Measurements from ENCODE around the gene AFTPH.
A peak's percentile ranks its signal among the peaks of the same experiment; 100 is the strongest.

Gene AFTPH

GRCh38 chr2:64582774-64583340 lies 58.7 kb downstream of the AFTPH start:
- Histone ChIP-seq H3K36me3 (ENCODE audit: control insufficient read depth in 2 of 2, insufficient read depth in 2 of 2, low read length in 2 of 2) (peaks cover 27 to 31% of the 10 kb centered on the region in 2 donors), H3K4me3 (ENCODE audit: low read length in 2 of 2) (no peak overlapping the region), H3K27me3 (ENCODE audit: control insufficient read depth in 2 of 2, insufficient read depth in 2 of 2, low read length in 2 of 2) (no peaks in the 10 kb centered on the region), H3K27ac (ENCODE audit: low read depth in 2 of 2, low read length in 2 of 2) (no peak overlapping the region), H3K4me1 (ENCODE audit: control insufficient read depth in 2 of 2, insufficient read depth in 2 of 2, low read length in 2 of 2) (peaks cover 0 to 2% of the 10 kb centered on the region in 2 donors), H3K9me3 (ENCODE audit: control insufficient read depth in 2 of 2, low read length in 2 of 2) (no peaks in the 10 kb centered on the region), H3K9ac (ENCODE audit: low read depth in 1 of 2, low read length in 2 of 2) (no peak overlapping the region)

- Histone ChIP-seq H3K9me3 (ENCODE audit: control insufficient read depth in 2 of 2, low read length in 2 of 2) (no peaks in the 10 kb centered on the region), H3K4me1 (ENCODE audit: control insufficient read depth in 2 of 2, insufficient read depth in 2 of 2, low read length in 2 of 2) (peaks cover 0 to 2% of the 10 kb centered on the region in 2 donors), H3K9ac (ENCODE audit: low read depth in 1 of 2, low read length in 2 of 2) (no peak overlapping the region), H3K27ac (ENCODE audit: low read depth in 2 of 2, low read length in 2 of 2) (no peak overlapping the region), H3K4me3 (ENCODE audit: low read length in 2 of 2) (no peak overlapping the region), H3K36me3 (ENCODE audit: control insufficient read depth in 2 of 2, insufficient read depth in 2 of 2, low read length in 2 of 2) (peaks cover 22 to 38% of the 10 kb centered on the region in 2 donors), H3K27me3 (ENCODE audit: control insufficient read depth in 2 of 2, insufficient read depth in 2 of 2, low read length in 2 of 2) (no peaks in the 10 kb centered on the region)
Observed at GRCh38 chr2:64586054-64586453, 61.9 kb downstream of the AFTPH start.

- H3K36me3 ChIP-seq (ENCODE audit: control insufficient read depth in 2 of 2, insufficient read depth in 2 of 2, low read length in 2 of 2) = peaks cover 27 to 41% of the 10 kb centered on the region in 2 donors
- H3K27ac ChIP-seq (ENCODE audit: low read depth in 2 of 2, low read length in 2 of 2) = no peak overlapping the region
- no peaks in the 10 kb centered on the region for H3K27me3 ChIP-seq (ENCODE audit: control insufficient read depth in 2 of 2, insufficient read depth in 2 of 2, low read length in 2 of 2)
- H3K9ac ChIP-seq (ENCODE audit: low read depth in 1 of 2, low read length in 2 of 2) = no peak overlapping the region
- H3K9me3 ChIP-seq (ENCODE audit: control insufficient read depth in 2 of 2, low read length in 2 of 2) = no peaks in the 10 kb centered on the region
- H3K4me1 ChIP-seq (ENCODE audit: control insufficient read depth in 2 of 2, insufficient read depth in 2 of 2, low read length in 2 of 2) = peaks cover 0 to 2% of the 10 kb centered on the region in 2 donors
- no peak overlapping the region for H3K4me3 ChIP-seq (ENCODE audit: low read length in 2 of 2)
Observed at GRCh38 chr2:64586883-64587481, 62.9 kb downstream of the AFTPH start.

DNA sequence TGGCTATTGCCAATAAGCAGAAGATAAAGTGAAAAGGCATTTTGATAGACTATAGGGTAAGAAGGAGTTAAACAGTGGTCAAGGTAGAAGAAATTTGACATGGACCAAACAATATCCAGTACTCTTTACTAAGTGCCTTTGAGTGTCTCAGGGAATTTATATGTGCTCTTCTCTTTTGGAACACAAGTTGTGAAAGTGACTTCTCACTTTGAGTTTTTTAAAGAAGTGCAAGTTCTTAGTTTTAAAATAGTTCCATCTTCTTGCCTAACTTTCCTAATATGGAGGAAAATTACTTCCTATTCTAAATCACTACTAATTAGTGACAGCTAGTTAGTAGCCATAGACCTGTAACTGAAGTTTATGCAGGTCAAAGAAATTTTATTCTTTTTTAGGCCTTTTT lies 63.4 kb downstream of the AFTPH start:
- Histone ChIP-seq H3K4me1 (ENCODE audit: control insufficient read depth in 2 of 2, insufficient read depth in 2 of 2, low read length in 2 of 2) (peaks cover 0 to 2% of the 10 kb centered on the region in 2 donors), H3K36me3 (ENCODE audit: control insufficient read depth in 2 of 2, insufficient read depth in 2 of 2, low read length in 2 of 2) (peaks cover 27 to 39% of the 10 kb centered on the region in 2 donors), H3K27me3 (ENCODE audit: control insufficient read depth in 2 of 2, insufficient read depth in 2 of 2, low read length in 2 of 2) (no peaks in the 10 kb centered on the region), H3K9me3 (ENCODE audit: control insufficient read depth in 2 of 2, low read length in 2 of 2) (no peaks in the 10 kb centered on the region), H3K4me3 (ENCODE audit: low read length in 2 of 2) (no peak overlapping the region), H3K9ac (ENCODE audit: low read depth in 1 of 2, low read length in 2 of 2) (no peak overlapping the region), H3K27ac (ENCODE audit: low read depth in 2 of 2, low read length in 2 of 2) (no peak overlapping the region)

DNA sequence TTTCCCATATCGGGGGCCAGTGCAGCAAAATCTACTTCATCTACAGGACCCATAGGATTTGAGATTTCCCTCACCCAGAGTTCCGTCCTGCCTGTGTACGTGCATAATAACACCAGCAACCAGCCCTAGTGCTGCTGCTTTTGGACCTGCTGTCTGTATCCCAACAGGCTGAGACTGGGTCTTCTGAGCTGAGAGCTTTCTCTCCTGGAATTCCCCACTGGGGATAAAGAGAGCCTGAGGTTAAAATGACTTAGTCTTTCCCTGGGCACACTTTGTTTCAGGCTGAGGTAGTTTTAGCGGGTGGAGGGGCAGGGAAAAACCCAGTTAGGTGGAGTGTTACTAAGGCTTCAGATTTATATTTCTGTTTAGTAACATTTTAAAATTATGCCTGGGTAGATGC lies 67.1 kb downstream of the AFTPH start:
- Histone ChIP-seq H3K27ac (ENCODE audit: low read depth in 2 of 2, low read length in 2 of 2) (no peak overlapping the region), H3K36me3 (ENCODE audit: control insufficient read depth in 2 of 2, insufficient read depth in 2 of 2, low read length in 2 of 2) (peaks cover 25 to 31% of the 10 kb centered on the region in 2 donors), H3K9ac (ENCODE audit: low read depth in 1 of 2, low read length in 2 of 2) (no peak overlapping the region), H3K9me3 (ENCODE audit: control insufficient read depth in 2 of 2, low read length in 2 of 2) (no peaks in the 10 kb centered on the region), H3K27me3 (ENCODE audit: control insufficient read depth in 2 of 2, insufficient read depth in 2 of 2, low read length in 2 of 2) (no peaks in the 10 kb centered on the region), H3K4me3 (ENCODE audit: low read length in 2 of 2) (no peak overlapping the region), H3K4me1 (ENCODE audit: control insufficient read depth in 2 of 2, insufficient read depth in 2 of 2, low read length in 2 of 2) (peaks cover 4 to 7% of the 10 kb centered on the region in 2 donors)

GRCh38 chr2:64593035-64593655 lies 69.0 kb downstream of the AFTPH start:
- no peaks in the 10 kb centered on the region for H3K27me3 ChIP-seq (ENCODE audit: control insufficient read depth in 2 of 2, insufficient read depth in 2 of 2, low read length in 2 of 2)
- no peak overlapping the region for H3K9ac ChIP-seq (ENCODE audit: low read depth in 1 of 2, low read length in 2 of 2)
- no peak overlapping the region for H3K4me3 ChIP-seq (ENCODE audit: low read length in 2 of 2)
- H3K4me1 ChIP-seq (ENCODE audit: control insufficient read depth in 2 of 2, insufficient read depth in 2 of 2, low read length in 2 of 2) = peaks cover 6 to 7% of the 10 kb centered on the region in 2 donors
- no peak overlapping the region for H3K27ac ChIP-seq (ENCODE audit: low read depth in 2 of 2, low read length in 2 of 2)
- no peaks in the 10 kb centered on the region for H3K9me3 ChIP-seq (ENCODE audit: control insufficient read depth in 2 of 2, low read length in 2 of 2)
- H3K36me3 ChIP-seq (ENCODE audit: control insufficient read depth in 2 of 2, insufficient read depth in 2 of 2, low read length in 2 of 2) = peaks cover 20 to 28% of the 10 kb centered on the region in 2 donors

GRCh38 chr2:64594226-64594989 lies 70.3 kb downstream of the AFTPH start:
- H3K36me3 ChIP-seq (ENCODE audit: control insufficient read depth in 2 of 2, insufficient read depth in 2 of 2, low read length in 2 of 2) = peaks cover 13 to 22% of the 10 kb centered on the region in 2 donors
- H3K4me3 ChIP-seq (ENCODE audit: low read length in 2 of 2) = no peak overlapping the region
- H3K4me1 ChIP-seq (ENCODE audit: control insufficient read depth in 2 of 2, insufficient read depth in 2 of 2, low read length in 2 of 2) = peaks cover 6 to 7% of the 10 kb centered on the region in 2 donors
- H3K27me3 ChIP-seq (ENCODE audit: control insufficient read depth in 2 of 2, insufficient read depth in 2 of 2, low read length in 2 of 2) = no peaks in the 10 kb centered on the region
- no peak overlapping the region for H3K9ac ChIP-seq (ENCODE audit: low read depth in 1 of 2, low read length in 2 of 2)
- H3K9me3 ChIP-seq (ENCODE audit: control insufficient read depth in 2 of 2, low read length in 2 of 2) = no peaks in the 10 kb centered on the region
- H3K27ac ChIP-seq (ENCODE audit: low read depth in 2 of 2, low read length in 2 of 2) = no peak overlapping the region

- Histone ChIP-seq H3K36me3 (ENCODE audit: control insufficient read depth in 2 of 2, insufficient read depth in 2 of 2, low read length in 2 of 2) (peaks cover 13% of the 10 kb centered on the region in 2 donors), H3K4me3 (ENCODE audit: low read length in 2 of 2) (no peak overlapping the region), H3K9ac (ENCODE audit: low read depth in 1 of 2, low read length in 2 of 2) (no peak overlapping the region), H3K4me1 (ENCODE audit: control insufficient read depth in 2 of 2, insufficient read depth in 2 of 2, low read length in 2 of 2) (peaks cover 8 to 13% of the 10 kb centered on the region in 2 donors), H3K27ac (ENCODE audit: low read depth in 2 of 2, low read length in 2 of 2) (peak overlapping the region in 1 of 2 donors; percentile 7), H3K9me3 (ENCODE audit: control insufficient read depth in 2 of 2, low read length in 2 of 2) (no peaks in the 10 kb centered on the region), H3K27me3 (ENCODE audit: control insufficient read depth in 2 of 2, insufficient read depth in 2 of 2, low read length in 2 of 2) (no peaks in the 10 kb centered on the region)
Observed at GRCh38 chr2:64595397-64596176, 71.5 kb downstream of the AFTPH start.

DNA sequence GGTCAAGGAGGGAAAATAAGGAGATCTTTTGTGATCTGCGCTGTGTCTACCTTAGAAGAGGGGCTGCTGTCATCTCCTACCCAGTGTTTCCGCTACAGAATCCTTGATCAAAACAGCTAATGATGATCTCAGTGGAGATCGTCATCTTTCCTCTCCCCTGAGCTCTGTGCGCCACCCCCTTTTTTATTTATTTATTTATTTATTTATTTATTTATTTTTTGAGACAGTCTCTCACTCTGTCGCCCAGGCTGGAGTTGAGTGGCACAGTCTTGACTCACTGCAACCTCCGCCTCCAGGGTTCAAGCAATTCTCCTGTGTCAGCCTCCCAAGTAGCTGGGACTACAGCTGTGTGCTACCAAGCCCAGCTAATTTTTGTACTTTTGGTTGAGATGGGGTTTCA lies 74.1 kb downstream of the AFTPH start:
- Histone ChIP-seq H3K36me3 (ENCODE audit: control insufficient read depth in 2 of 2, insufficient read depth in 2 of 2, low read length in 2 of 2) (peaks cover 2% of the 10 kb centered on the region in 2 donors), H3K4me1 (ENCODE audit: control insufficient read depth in 2 of 2, insufficient read depth in 2 of 2, low read length in 2 of 2) (peaks cover 19 to 22% of the 10 kb centered on the region in 2 donors), H3K27ac (ENCODE audit: low read depth in 2 of 2, low read length in 2 of 2) (no peak overlapping the region), H3K9ac (ENCODE audit: low read depth in 1 of 2, low read length in 2 of 2) (no peak overlapping the region), H3K4me3 (ENCODE audit: low read length in 2 of 2) (no peak overlapping the region), H3K27me3 (ENCODE audit: control insufficient read depth in 2 of 2, insufficient read depth in 2 of 2, low read length in 2 of 2) (no peaks in the 10 kb centered on the region), H3K9me3 (ENCODE audit: control insufficient read depth in 2 of 2, low read length in 2 of 2) (no peaks in the 10 kb centered on the region)

Measured in mucosa of rectum (tissue), 2 donors.